Activated CD8-positive, alpha-beta memory T cell treated with anti-CD3 and anti-CD28 coated beads for 4 hours (primary cell): ENCODE measurements around the gene TFAP2A.

ENCODE experiments used
- DNase-seq, 2 donors: peaks; one replicate each; pipeline ENCODE4 v3.0.0-alpha.2; 2020; ENCODE audit warnings: low read depth in 2 of 2

The TFAP2A gene

DNA sequence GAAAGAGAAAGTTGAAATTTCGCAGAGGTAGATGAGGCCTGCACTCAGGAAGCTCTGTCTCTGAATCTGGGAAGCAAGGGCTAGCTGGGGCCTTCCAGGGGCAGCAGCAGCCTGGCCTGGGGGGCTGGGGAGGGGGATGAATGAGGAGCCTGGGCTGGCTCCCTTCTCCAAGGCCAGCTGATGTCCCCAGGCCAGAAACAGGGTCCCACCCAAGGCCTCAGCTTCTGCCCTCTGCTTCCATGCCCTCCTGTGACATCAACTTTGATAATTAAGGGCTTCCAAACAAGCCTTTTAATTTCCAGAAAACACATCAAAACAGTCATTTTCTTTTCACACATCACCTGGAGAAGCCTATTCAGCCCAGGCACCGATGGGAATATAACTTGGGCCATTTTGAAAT is 15.4 kb downstream of the TFAP2A start:
- DNase-seq, result no peak

DNA sequence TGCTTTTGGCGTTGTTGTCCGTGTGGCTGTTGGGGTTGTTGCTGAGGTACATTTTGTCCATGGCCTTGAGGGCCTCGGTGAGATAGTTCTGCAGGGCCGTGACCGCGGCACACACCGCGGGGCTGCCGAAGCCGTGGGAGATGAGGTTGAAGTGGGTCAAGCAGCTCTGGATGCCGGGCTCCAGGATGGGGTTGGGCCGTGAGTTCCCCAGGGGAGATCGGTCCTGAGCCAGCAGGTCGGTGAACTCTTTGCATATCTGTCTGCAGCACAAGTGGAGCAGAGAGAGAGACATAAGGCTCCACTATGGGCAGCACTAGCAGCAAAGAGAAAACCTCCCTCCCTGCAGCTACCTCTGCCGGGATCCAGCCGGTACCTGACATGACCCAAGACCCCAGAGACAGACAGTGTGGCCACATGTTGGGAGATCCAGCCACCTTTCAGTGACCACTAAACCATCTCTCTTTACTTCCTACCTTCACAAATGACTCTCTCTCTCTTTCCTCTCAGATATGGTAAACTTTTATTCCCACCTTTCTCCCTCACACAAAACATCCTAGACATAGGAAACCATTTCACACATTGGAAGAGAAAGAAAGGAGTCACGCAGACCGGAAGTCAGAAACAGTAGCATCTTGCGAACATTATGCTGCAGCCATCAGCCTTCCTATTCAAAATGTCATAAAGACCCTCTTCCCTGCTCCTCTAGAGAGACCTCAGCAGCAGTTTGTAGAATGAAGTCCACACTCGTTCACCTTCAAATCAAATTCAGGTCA is 16.2 kb downstream of the TFAP2A start:
- DNase-seq, result no peak

DNA sequence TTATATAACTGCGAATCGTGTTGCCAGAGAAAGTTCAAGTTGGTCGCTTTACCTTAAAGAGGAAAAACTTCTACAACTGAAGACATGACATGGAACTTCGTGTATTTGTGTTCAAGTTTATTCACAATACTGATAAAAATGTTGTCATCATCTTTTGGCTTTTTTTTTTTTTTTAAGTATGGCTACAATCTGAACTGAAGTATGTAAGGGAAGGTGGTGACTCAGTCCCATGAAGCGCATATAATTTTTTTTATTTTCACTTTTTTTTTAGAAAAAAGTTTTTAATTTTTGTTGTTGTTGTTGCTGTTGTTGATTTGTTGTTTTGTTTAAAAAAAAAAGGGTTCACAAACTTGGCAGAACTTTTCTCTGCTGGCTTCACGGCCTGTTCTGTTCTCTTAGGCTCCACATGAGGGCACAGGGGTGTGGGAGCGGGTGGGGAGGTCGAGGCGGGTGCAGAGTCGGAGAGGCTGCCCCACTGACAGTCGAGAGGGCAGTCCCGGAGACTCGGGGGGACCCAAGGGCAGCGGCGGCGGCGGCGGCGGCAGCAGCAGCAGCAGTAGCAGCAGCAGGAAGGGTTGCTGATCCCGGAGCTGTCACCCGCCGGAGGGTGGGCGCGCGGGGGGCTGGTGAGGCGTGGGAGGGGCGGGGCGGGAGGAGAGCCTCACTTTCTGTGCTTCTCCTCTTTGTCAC is 17.0 kb downstream of the TFAP2A start:
- DNase-seq, result no peak

DNA sequence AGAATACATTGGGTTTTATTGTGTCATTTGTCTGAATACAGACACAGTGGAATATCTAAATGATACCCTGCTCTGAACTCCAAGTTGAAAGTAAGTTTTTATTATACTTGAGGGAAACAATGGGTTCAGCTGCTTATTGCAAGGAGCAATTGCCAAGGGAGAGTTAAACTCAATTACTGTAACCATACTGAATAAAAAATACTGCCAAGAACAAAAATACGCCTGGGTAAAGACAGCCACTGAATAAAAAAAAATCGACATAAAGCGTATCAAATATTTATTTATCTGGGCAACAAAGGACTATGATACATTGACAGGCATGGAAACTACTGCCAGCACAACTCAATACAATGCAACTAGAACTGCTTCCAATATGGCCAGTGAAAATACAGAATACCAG is 18.1 kb downstream of the TFAP2A start:
- no peak for DNase-seq

DNA sequence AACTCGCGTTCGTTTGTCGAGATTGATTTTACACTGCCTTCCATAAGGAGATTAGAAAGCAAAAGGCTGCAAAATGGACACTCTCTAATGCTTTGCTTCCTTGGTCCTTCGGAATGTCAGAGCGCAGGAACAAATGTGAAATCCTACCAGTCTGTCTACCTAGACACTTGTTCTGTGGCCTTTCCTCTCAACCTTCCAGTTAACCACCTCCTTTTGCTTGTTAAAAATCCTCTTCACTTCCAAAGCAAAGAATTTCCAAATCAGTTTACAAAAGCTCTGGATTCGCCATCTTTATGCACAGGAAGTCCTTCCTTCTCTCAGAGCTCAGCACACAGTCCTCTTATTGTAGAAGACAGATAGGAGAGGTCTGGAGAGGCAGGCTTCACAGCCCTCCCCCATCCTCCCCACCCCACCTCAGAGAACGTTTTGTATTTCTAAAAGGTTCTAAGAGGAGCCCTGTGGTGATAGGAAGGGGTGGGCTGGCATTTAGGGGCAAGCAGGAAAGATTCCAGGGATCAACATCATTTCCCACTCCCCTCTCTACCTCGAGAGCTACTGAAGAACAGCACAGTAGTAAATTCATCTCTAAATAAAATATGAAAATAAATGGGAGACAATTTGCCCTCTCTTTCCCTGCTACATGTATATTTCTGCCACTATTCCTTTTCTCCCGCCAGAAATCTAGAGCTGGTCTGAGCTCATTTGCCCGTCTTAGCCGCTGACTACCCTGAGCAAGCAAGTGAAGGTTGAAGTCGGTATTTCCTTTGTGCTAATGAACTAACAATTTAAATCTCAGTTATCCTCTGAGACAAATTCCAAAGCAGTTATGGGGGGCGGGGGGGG is 18.9 kb downstream of the TFAP2A start:
- no peak for DNase-seq

DNA sequence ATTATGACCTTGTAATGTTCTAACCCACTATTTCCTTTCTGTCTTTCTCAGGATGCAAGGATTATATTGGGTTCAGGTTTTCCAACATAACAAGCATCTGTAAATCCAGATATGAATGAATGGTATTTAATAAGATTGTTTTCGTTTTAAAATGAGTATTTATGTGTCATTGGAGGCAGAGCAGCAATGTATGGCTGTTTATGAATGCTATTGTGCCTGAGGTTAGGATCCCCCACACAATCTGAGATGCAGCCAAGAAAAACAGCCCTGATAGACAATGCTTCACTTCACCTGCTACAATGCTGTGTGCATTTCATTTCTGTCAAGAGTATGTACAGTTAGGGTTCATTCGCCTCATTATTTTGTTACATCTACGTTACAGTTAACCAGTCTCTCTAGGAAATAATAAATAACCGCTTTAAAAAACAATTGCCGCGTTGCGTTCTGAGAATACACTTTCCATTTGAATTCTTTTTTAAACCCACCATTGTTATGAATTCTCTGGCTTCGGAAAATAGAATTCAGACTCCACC is 19.6 kb downstream of the TFAP2A start:
- no peak for DNase-seq

DNA sequence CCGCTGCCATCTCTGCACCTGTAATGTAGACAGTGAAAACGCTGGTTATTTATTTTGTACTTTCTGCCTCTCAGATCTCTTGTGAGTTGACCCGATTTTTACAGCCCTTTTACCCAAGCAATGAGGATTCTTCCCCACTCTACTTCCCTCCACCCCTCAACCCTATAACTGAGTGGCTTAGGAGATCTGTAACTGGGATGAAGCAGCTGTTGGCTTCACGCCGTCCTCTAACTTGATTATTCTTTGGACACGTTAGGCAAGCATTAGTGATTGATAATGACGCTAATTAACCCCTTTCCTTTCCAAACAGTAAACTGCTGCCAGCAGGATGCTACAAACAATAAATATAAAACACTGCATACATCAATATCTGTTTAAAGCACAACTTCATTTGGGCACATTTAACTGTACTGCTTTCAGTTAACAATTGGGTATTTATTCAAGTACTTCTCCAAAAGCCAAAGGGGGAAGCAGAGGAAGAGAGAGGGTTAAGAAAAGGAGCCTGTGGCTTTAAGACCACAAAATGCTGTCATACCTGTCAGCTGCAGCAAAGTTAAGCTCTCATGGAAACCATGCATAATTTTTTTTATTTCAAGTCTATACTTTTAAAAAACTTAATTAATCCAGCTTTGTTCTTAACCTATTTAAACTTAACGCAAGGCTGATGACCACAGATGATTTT is 21.2 kb downstream of the TFAP2A start:
- no peak for DNase-seq

DNA sequence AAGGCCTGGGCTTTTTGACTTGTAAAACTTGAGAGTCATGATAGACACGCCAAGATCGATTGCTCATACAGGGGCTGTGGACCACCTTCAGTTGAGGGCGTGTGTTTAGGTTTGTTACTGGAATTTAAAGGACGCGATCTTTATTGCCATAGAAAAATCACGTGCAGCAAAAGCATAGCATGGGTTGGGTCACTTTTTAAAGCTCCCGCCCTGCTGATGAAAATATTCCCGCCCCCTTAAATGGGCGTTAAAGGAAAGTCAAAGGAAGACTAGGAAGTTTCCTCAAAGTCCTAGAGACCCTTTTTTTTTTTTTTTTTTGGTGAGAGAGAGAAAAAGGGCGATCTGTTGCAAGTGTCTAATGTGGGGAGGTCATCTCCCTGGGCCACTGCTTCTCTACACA is 23.1 kb downstream of the TFAP2A start:
- no peak for DNase-seq

DNA sequence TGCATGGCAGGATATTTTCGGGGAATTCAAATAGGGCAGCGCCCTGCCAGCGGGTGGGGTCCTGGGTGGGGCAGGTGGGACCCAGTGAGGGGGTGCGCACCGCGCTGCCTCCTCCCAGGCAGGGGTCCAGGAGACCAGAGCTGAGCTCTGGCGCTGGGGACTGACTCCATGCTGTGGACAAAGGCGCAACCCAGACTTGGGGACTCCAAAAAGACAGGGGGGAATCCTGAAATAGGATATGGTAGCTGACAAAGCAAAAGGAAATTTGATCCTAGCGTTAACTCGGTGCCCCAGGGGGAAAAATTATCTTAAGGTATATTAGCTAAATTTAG is 23.6 kb downstream of the TFAP2A start:
- no peak for DNase-seq

DNA sequence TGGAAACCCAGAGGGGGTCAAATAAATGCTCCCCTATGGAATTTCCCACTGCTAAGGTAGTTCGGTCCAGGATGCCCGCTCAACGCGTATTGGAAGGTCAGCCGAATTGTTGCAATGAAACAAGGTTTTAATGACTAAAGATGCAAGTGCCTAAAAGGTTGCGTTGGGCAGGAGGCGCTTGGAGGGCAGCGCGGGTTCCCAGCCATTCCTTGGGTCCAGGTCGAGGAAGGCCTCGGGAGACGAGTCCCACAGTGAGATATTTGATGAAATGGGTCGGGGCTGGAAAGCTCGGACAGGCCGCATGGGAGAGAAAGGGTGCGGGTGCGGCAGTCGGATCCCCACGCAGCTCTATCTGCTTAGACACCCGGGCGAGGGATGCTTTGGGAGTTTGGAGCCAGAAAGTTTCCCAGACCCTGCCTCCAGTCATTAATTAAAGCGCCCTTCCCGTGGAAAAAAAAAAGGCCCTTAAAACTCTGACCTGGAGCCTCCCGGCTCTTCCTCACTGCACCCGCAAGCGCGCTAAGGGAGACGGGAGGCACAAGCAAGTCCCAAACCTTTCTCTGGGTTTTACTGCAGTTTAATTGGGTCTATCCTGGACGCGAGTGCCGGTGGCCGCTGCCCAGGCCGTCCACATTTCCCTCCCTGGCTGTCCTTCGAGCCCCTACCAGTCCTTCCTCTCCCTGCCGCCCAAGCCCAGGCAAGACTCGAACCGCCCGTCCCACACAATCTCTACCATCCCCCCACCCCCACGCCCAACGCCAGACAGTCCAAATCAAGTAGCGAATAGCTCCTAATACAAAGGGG is 24.2 kb downstream of the TFAP2A start:
- DNase-seq, result no peak

DNA sequence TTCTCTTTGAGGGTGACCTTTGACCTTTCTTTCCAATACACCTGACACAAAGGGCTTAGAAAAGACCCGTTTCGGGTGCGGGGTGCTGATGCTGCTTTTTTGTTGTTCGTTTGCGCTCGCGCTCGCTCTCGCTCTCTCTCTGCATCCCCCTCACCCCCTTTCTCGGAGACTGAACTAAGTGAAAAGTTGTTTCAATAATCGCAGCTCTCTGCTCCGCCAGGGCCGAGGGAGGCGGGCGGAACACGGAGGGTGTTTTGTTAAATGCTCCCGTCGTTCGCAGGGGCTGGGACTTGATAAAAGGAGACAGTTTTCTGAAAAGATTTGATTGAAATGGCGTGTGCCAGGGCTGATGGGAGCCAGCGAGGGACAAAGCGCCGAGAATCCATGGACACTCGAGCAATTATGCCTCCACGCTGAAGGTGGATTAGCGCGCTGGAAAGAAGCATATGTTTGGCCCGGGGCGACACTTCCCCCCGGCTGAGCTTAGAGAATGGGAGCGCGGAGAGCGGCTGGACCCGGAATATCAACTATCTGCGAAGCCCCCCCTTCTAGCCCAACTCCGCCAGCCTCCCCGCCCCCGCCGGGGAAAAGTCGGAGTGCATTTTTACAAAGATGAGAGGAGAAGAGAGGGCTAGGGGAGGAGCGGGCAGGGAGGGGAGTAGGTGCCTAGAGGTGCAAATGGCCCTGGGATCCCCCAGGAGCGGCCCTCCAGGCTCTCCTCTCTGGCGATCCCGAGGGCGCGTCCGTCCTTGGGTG is 25.0 kb downstream of the TFAP2A start:
- DNase-seq, result no peak

DNA sequence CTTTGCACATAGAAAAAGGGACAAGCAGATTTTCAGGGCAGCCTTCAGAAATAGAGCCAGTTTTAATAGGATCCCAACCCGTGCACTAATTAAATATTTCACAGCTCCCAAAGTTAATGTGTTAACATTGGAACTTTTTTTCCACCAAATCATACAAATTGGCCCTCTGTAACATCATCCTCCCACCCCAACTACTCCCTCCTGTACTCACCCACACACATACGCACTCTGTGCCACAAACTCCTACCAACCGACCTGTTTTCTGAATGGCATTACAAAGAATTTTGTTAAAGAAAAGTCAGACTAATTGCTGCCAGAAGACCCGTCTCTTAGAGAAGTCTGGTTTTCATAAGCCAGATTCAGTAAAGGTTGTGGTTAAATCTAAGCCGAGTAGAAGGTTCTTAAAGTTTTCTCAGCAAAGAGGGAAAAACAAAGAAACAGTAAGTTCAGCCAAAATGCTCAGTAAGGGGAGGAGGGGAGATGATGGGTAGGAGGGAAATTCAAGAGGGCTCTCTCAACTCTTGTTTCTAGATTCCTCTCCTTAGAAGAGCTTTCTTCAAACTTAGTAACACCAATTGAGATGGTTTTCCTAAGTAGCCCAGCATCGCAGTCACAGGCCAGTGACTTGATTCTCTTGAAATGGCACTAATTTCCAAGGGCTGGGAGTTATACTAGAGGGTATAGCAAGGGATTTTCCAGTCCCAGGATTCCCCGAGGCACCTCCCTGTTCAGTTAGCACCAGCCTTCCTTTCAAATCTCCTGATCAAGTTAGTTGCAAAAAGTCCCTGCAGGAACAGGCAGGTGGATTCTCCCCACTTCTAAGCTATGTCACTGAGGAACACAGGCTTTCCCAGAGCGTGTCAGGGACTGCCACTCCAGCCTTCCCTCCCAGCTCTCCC is 27.9 kb downstream of the TFAP2A start:
- DNase-seq, result no peak

DNA sequence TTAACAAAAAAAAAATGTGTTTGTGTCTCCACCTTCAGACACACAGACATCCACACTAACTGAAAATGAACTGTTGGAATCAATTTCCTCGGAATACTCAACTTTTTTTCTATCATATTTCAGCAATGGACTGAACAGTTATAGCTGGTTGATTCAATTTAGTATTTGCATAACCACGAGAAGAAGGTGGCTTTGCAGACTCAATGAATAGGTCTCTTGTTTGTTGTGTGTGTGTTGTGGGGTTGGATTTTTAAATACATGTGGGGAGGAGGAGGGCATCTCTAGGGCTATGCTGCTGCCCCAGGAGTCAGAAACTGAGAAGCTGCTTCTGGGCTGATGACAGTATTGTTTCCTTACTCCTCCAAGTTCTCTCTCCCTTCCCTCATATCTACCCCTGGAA is 28.7 kb downstream of the TFAP2A start:
- DNase-seq, result no peak

DNA sequence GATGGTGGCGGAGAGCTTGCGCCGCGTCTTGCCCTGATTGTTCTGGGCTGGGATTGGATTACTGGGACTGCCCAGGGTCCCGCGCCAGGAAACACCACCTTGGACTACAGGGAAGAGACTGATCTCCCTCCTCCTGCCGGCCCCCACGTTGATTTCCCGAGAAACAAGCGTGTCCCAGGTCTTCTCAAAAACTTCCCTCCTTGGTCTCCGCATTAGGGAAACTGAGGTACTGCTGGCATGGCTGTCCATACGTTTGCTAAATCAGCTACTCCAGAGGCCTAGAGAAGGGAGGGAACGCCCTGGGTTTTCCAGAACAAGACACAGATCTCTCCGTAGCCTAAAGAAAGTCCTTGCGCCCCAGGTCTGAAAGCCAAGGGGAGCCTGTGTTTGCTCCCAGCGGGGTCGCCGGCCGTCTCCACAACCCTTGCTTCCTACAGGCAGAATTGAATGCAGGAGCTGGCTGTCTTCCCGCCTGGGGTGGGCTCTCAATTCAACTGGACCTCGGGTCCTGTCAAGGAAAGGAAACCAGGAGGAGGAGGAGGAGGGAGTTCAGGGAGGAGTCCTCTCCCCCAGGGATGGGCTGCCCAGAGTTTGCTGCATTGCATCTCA is 29.2 kb downstream of the TFAP2A start:
- DNase-seq, result no peak

DNA sequence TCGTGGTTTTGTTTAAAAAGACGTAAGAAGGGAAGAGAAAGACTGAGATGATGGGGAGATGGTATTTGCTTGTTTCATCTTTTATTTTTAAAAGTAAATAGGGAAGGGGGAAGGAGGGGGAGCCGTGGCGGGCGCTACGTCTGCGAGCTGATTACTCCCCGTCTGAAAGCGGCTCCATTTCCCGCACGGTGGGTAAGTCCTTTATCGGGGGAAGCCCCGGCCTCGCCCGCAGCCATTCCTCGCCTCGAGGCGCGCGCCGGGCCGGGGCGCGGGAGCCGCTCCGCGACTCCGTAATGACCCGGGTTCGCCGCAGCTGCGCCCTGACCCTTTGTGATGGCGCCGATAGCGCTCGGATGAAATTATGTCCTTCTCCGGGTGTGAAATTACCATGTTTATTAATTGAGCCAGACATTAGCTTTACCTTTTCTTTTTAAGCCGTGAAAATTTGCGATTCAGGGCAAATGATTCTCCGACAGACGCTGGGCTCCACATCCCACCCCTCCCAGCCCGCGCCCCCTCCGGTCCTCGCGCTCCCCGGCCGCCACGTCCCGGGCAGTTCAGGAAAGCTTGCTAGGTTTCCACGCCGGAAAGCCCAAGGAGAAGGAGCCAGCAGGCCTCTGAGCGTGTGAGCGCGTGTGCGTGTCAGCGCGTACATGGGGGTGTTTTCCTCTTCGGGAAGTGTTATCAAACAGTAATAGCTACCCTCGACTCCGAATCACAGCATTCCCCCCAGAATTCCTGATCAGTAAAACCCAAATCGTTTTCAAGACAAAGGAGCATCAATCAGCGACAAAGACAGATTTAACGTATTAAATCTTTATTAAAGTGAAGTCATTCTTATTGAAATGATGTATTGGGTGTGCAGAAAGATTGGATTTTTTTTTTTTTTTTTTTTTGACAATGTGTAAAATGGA is 30.0 kb downstream of the TFAP2A start:
- DNase-seq, result no peak

DNA sequence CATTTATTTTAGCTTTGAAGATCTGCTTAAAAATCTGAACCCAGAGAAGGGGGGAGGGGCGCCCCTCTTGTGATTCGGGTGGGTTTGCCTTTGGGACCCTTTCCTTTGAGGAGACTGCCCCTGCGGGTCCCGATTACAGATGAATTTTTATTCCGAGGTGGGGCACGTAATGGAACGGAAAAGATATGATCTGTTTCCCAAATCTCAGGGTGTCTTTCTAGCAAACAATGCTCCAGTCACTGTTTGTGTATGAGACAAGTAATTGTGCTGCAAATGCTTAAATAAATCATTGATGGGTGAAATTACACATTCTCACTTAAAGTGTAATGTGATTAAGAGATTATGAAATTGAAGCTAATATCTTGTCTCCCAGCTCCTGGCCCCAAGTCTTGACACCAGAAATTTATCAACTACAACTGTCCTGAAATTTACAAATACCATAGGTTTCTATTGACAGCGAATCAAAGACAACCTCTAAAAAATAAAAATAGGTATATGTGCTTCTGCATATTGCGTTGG is 30.7 kb downstream of the TFAP2A start:
- no peak for DNase-seq

DNA sequence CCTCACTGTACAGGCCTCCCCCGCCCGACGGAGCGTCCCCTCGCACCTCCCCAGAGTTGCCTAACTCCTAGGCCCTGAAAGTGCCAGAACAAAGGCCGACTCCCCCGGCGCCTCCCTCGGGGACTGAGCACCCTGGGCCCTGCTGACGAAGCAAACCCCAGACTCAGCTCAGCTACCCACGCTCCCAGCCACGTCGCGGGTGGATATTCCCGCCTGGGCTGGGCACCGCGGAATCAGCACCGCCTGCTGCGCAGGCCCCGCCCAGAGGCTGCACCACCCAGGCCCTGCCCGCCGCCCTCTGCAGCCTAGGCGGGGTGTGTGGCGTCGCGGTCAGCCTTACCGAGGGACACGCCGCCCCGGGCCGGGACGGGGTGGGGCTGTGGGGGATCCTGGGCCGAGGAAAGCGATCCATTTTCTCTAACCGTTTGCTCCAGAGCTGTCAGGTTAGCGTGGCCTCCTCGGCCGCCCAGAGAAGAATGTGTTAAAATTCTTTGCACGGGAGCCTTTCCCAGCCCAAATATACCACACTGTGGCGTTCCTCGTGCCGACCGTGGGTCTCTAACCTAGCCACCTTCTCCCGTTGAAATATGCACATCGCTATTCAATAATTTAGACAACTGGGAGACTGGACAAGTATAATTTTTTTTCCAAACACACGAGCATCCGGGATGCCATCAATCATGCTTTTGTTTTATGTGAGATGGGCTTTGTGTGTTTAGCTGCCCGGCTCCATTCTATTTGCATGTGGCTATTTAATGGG is 31.4 kb downstream of the TFAP2A start:
- DNase-seq, result no peak
